Measurements from ENCODE around the gene CDKN1B.

The CDKN1B gene

GRCh38 chr12:12719496-12719895 lies 2.3 kb downstream of the CDKN1B start:
- DNase-seq = no peak
- TF ChIP-seq, protein P1, sequence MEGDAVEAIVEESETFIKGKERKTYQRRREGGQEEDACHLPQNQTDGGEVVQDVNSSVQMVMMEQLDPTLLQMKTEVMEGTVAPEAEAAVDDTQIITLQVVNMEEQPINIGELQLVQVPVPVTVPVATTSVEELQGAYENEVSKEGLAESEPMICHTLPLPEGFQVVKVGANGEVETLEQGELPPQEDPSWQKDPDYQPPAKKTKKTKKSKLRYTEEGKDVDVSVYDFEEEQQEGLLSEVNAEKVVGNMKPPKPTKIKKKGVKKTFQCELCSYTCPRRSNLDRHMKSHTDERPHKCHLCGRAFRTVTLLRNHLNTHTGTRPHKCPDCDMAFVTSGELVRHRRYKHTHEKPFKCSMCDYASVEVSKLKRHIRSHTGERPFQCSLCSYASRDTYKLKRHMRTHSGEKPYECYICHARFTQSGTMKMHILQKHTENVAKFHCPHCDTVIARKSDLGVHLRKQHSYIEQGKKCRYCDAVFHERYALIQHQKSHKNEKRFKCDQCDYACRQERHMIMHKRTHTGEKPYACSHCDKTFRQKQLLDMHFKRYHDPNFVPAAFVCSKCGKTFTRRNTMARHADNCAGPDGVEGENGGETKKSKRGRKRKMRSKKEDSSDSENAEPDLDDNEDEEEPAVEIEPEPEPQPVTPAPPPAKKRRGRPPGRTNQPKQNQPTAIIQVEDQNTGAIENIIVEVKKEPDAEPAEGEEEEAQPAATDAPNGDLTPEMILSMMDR (IDR thresholded peaks at IDR 0.05; ENCODE audit: low read depth, low read length) = no peak
- H3K36me3 ChIP-seq = peaks cover 42% of the 10 kb centered on the region
- H3K27me3 ChIP-seq = no peaks in the 10 kb centered on the region
- H3K9me3 ChIP-seq = no peaks in the 10 kb centered on the region
- peaks cover 10% of the 10 kb centered on the region; the same call in 1 of the 2 replicates for H3K4me1 ChIP-seq
- peak overlapping the region; percentile 92 for H3K4me3 ChIP-seq (ENCODE audit: low read depth, low read length)

DNA sequence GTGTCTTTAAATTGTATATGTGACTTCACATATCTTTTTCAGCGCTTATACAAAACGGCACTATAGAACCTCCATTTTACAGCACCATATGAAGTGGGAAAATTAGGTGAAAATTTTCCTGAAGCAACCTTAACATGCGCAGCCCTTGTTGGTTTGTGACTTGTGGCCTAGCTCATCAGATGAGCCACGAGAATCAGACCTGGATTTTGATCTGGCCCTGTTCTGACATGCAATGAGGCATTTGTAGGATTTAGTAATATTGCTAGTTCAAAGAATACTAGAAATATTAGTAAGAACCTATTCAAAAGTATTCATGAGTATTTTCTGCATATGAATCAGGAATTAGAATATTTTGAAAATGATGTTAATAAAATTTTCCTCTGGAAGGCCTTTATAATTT lies 2.9 kb downstream of the CDKN1B start:
- no peaks in the 10 kb centered on the region for H3K9me3 ChIP-seq
- peaks cover 42% of the 10 kb centered on the region for H3K36me3 ChIP-seq
- H3K4me3 ChIP-seq (ENCODE audit: low read depth, low read length) = peak overlapping the region; percentile 92
- no peaks in the 10 kb centered on the region for H3K27me3 ChIP-seq
- peaks cover 7% of the 10 kb centered on the region; the same call in 1 of the 2 replicates for H3K4me1 ChIP-seq
- TF ChIP-seq, protein P1 (IDR thresholded peaks at IDR 0.05; ENCODE audit: low read depth, low read length) = no peak
- DNase-seq = no peak

- peaks cover 42% of the 10 kb centered on the region for H3K36me3 ChIP-seq
- no peak for DNase-seq
- H3K4me3 ChIP-seq (ENCODE audit: low read depth, low read length) = peak overlapping the region; percentile 92
- no peaks in the 10 kb centered on the region for H3K9me3 ChIP-seq
- TF ChIP-seq, protein P1 (IDR thresholded peaks at IDR 0.05; ENCODE audit: low read depth, low read length) = no peak
- H3K4me1 ChIP-seq = peaks cover 3% of the 10 kb centered on the region; the same call in 1 of the 2 replicates
- no peaks in the 10 kb centered on the region for H3K27me3 ChIP-seq
These were observed 3.5 kb downstream of the CDKN1B start for GRCh38 chr12:12720672-12721161.

GRCh38 chr12:12721176-12721751 lies 4.1 kb downstream of the CDKN1B start:
- Histone ChIP-seq H3K9me3 (no peaks in the 10 kb centered on the region), H3K4me1 (no peaks in the 10 kb centered on the region), H3K27me3 (no peaks in the 10 kb centered on the region), H3K4me3 (ENCODE audit: low read depth, low read length) (peak overlapping the region; percentile 92), H3K36me3 (peaks cover 42% of the 10 kb centered on the region)
- TF ChIP-seq, protein P1 (IDR thresholded peaks at IDR 0.05; ENCODE audit: low read depth, low read length) = no peak
- DNase-seq = no peak

DNA sequence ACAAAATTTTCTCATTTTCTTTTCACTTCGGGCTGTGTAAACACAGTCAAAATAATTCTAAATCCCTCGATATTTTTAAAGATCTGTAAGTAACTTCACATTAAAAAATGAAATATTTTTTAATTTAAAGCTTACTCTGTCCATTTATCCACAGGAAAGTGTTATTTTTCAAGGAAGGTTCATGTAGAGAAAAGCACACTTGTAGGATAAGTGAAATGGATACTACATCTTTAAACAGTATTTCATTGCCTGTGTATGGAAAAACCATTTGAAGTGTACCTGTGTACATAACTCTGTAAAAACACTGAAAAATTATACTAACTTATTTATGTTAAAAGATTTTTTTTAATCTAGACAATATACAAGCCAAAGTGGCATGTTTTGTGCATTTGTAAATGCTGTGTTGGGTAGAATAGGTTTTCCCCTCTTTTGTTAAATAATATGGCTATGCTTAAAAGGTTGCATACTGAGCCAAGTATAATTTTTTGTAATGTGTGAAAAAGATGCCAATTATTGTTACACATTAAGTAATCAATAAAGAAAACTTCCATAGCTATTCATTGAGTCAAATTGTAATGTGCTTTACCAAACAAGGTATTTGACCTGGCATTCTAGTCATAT lies 4.8 kb downstream of the CDKN1B start:
- Histone ChIP-seq H3K27me3 (no peaks in the 10 kb centered on the region), H3K36me3 (peaks cover 42% of the 10 kb centered on the region), H3K9me3 (no peaks in the 10 kb centered on the region), H3K4me3 (ENCODE audit: low read depth, low read length) (peak overlapping the region; percentile 92), H3K4me1 (no peaks in the 10 kb centered on the region)
- TF ChIP-seq, protein P1 (IDR thresholded peaks at IDR 0.05; ENCODE audit: low read depth, low read length) = no peak
- no peak for DNase-seq

All from BE2C (cell line).